ENCODE data around the gene NLRP6. TPM values are rescaled to one million over a fixed set of nuclear protein-coding genes. Genes with fewer than 3 reads are reported as not detected.
A peak's percentile ranks its signal among the peaks of the same experiment; 100 is the strongest.

The NLRP6 gene
- 1 to 10 TPM; 3.5 to 3.6 TPM for total RNA-seq
- 11.7 TPM for polyA plus RNA-seq

- Histone ChIP-seq H3K36me3 (ENCODE audit: insufficient read depth, low read length) (no peaks in the 10 kb centered on the region), H3K4me3 (ENCODE audit: low read length) (peak within 1 kb of the TSS; percentile 50), H3K27me3 (ENCODE audit: insufficient read depth, low read length, poor library complexity, severe bottlenecking) (no peaks in the 10 kb centered on the region), H3K27ac (ENCODE audit: low read depth, low read length) (no peak within 1 kb of the TSS), H3K4me1 (ENCODE audit: insufficient read depth, low read length) (peaks cover 47% of the 10 kb centered on the region), H3K9me3 (ENCODE audit: low read length) (no peaks in the 10 kb centered on the region)
- peak within 1 kb of the TSS; percentile 35 to 91 (median 75) for H3K27ac Mint-ChIP-seq
- peaks cover 0 to 4% (median 2%) of the 10 kb centered on the region in 5 donors for H3K9me3 Mint-ChIP-seq
- peak in 1 of 5 donors; percentile 15 for DNase-seq
- peaks cover 6 to 23% (median 12%) of the 10 kb centered on the region in 3 donors for H3K36me3 Mint-ChIP-seq
- H3K4me3 Mint-ChIP-seq = peak within 1 kb of the TSS; percentile 60 to 87 (median 80)
- CTCF ChIA-PET = interaction anchor here (1.3 to 7.0 kb wide), 5 partner anchors 11 to 84 kb away, joined by 3 to 58 read pairs (median 7); no protein-coding TSS in a partner anchor
- POLR2A ChIA-PET = interaction anchor here (0.8 to 4.6 kb wide), 6 partner anchors 9 to 71 kb away, joined by 4 to 71 read pairs (median 12); partner anchors contain the start of genes BET1L and RIC8A
- H3K4me1 Mint-ChIP-seq = peaks cover 36 to 48% (median 44%) of the 10 kb centered on the region in 3 donors
- H3K27me3 Mint-ChIP-seq = no peaks in the 10 kb centered on the region
Observed at GRCh38 chr11:278001-278951, at the start of gene NLRP6. Gene NLRP6, plus strand, starts transcription at chr11:278407. Its CDS starts 163 bp downstream, at chr11:278570.

GRCh38 chr11:230431-230830, 47.8 kb upstream of the NLRP6 start:
- H3K4me3 ChIP-seq (ENCODE audit: low read length) = no peak overlapping the region

GRCh38 chr11:232783-233565, 45.2 kb upstream of the NLRP6 start:
- Histone ChIP-seq H3K4me3 (ENCODE audit: low read length) (no peak overlapping the region), H3K4me1 (ENCODE audit: insufficient read depth, low read length) (peaks cover 19% of the 10 kb centered on the region), H3K27me3 (ENCODE audit: insufficient read depth, low read length, poor library complexity, severe bottlenecking) (no peaks in the 10 kb centered on the region), H3K36me3 (ENCODE audit: insufficient read depth, low read length) (no peaks in the 10 kb centered on the region), H3K27ac (ENCODE audit: low read depth, low read length) (no peak overlapping the region), H3K9me3 (ENCODE audit: low read length) (no peaks in the 10 kb centered on the region)
- H3K9me3 Mint-ChIP-seq = no peaks in the 10 kb centered on the region
- ChIA-PET POLR2A (no interaction called here), CTCF (no interaction called here)
- no peak for DNase-seq
- peaks cover 0 to 4% of the 10 kb centered on the region in 2 donors for H3K27me3 Mint-ChIP-seq
- H3K36me3 Mint-ChIP-seq = peaks cover 0 to 38% (median 6%) of the 10 kb centered on the region in 3 donors
- H3K27ac Mint-ChIP-seq = peak overlapping the region in 7 of 8 donors; percentile 50 to 98 (median 73)
- H3K4me3 Mint-ChIP-seq = peak overlapping the region in 1 of 7 donors; percentile 73
- H3K4me1 Mint-ChIP-seq = peaks cover 25 to 47% (median 25%) of the 10 kb centered on the region in 3 donors

More at GRCh38 chr11:230431-230830, 47.8 kb upstream of the NLRP6 start:
- Mint-ChIP-seq H3K9me3 (no peaks in the 10 kb centered on the region), H3K4me3 (no peak overlapping the region), H3K27ac (peak overlapping the region in 1 of 8 donors; percentile 29), H3K4me1 (peaks cover 8 to 32% (median 14%) of the 10 kb centered on the region in 3 donors), H3K36me3 (peaks cover 0 to 34% (median 8%) of the 10 kb centered on the region in 3 donors), H3K27me3 (no peaks in the 10 kb centered on the region)
- no peak overlapping the region for H3K27ac ChIP-seq (ENCODE audit: low read depth, low read length)
- peaks cover 7% of the 10 kb centered on the region for H3K4me1 ChIP-seq (ENCODE audit: insufficient read depth, low read length)
- ChIA-PET CTCF (no interaction called here), POLR2A (no interaction called here)
- H3K9me3 ChIP-seq (ENCODE audit: low read length) = no peaks in the 10 kb centered on the region
- no peak for DNase-seq
- H3K27me3 ChIP-seq (ENCODE audit: insufficient read depth, low read length, poor library complexity, severe bottlenecking) = no peaks in the 10 kb centered on the region
- H3K36me3 ChIP-seq (ENCODE audit: insufficient read depth, low read length) = no peaks in the 10 kb centered on the region

GRCh38 chr11:235180-235579, 43.0 kb upstream of the NLRP6 start:
- Mint-ChIP-seq H3K27me3 (peaks cover 0 to 4% of the 10 kb centered on the region in 2 donors), H3K4me1 (peaks cover 32 to 57% (median 39%) of the 10 kb centered on the region in 3 donors), H3K27ac (peak overlapping the region; percentile 74 to 99 (median 97)), H3K4me3 (peak overlapping the region; percentile 83 to 99 (median 96)), H3K36me3 (peaks cover 0 to 44% (median 4%) of the 10 kb centered on the region in 3 donors), H3K9me3 (no peaks in the 10 kb centered on the region)
- peaks cover 24% of the 10 kb centered on the region for H3K4me1 ChIP-seq (ENCODE audit: insufficient read depth, low read length)
- H3K27me3 ChIP-seq (ENCODE audit: insufficient read depth, low read length, poor library complexity, severe bottlenecking) = no peaks in the 10 kb centered on the region
- POLR2A ChIA-PET = interaction anchor here (1.6 kb wide), 1 partner anchor 29 kb away, joined by 8 read pairs; the partner anchor contains the start of genes BET1L and RIC8A
- DNase-seq = no peak
- H3K4me3 ChIP-seq (ENCODE audit: low read length) = peak overlapping the region; percentile 69
- CTCF ChIA-PET = interaction anchor here (0.6 to 1.2 kb wide), 2 partner anchors 24 to 81 kb away, joined by 3 to 4 read pairs; no protein-coding TSS in a partner anchor
- peak overlapping the region; percentile 69 for H3K27ac ChIP-seq (ENCODE audit: low read depth, low read length)
- H3K36me3 ChIP-seq (ENCODE audit: insufficient read depth, low read length) = peaks cover 4% of the 10 kb centered on the region
- no peaks in the 10 kb centered on the region for H3K9me3 ChIP-seq (ENCODE audit: low read length)

- Histone ChIP-seq H3K9me3 (ENCODE audit: low read length) (no peaks in the 10 kb centered on the region), H3K27me3 (ENCODE audit: insufficient read depth, low read length, poor library complexity, severe bottlenecking) (no peaks in the 10 kb centered on the region), H3K27ac (ENCODE audit: low read depth, low read length) (peak overlapping the region; percentile 69), H3K4me1 (ENCODE audit: insufficient read depth, low read length) (peaks cover 24% of the 10 kb centered on the region), H3K4me3 (ENCODE audit: low read length) (peak overlapping the region; percentile 69), H3K36me3 (ENCODE audit: insufficient read depth, low read length) (peaks cover 4% of the 10 kb centered on the region)
- Mint-ChIP-seq H3K27me3 (peaks cover 0 to 4% of the 10 kb centered on the region in 2 donors), H3K36me3 (peaks cover 0 to 44% (median 4%) of the 10 kb centered on the region in 3 donors), H3K27ac (peak overlapping the region; percentile 74 to 99 (median 97)), H3K9me3 (no peaks in the 10 kb centered on the region), H3K4me3 (peak overlapping the region; percentile 83 to 99 (median 96)), H3K4me1 (peaks cover 32 to 60% (median 43%) of the 10 kb centered on the region in 3 donors)
- CTCF ChIA-PET = interaction anchor here (1.6 kb wide), 1 partner anchor 32 kb away, joined by 3 read pairs; no protein-coding TSS in a partner anchor
- POLR2A ChIA-PET = interaction anchor here (1.6 kb wide), 1 partner anchor 29 kb away, joined by 8 read pairs; the partner anchor contains the start of genes BET1L and RIC8A
- DNase-seq = peak in 3 of 5 donors; percentile 70 to 89 (median 81)
Observed at GRCh38 chr11:235609-235996, 42.6 kb upstream of the NLRP6 start.

- Mint-ChIP-seq H3K4me1 (peaks cover 32 to 62% (median 44%) of the 10 kb centered on the region in 3 donors), H3K4me3 (peak within 1 kb of the TSS; percentile 95 to 100 (median 97)), H3K27me3 (peaks cover 0 to 4% of the 10 kb centered on the region in 2 donors), H3K9me3 (no peaks in the 10 kb centered on the region), H3K27ac (peak within 1 kb of the TSS; percentile 98 to 100 (median 100)), H3K36me3 (peaks cover 0 to 46% (median 5%) of the 10 kb centered on the region in 3 donors)
- CTCF ChIA-PET = interaction anchor here (1.3 to 3.5 kb wide), 5 partner anchors 15 to 215 kb away, joined by 3 to 20 read pairs (median 11); partner anchors contain the start of genes BET1L, PTDSS2 and RIC8A
- peak within 1 kb of the TSS; percentile 100 for H3K27ac ChIP-seq (ENCODE audit: low read depth, low read length)
- peaks cover 6% of the 10 kb centered on the region for H3K36me3 ChIP-seq (ENCODE audit: insufficient read depth, low read length)
- H3K27me3 ChIP-seq (ENCODE audit: insufficient read depth, low read length, poor library complexity, severe bottlenecking) = no peaks in the 10 kb centered on the region
- H3K4me3 ChIP-seq (ENCODE audit: low read length) = peak within 1 kb of the TSS; percentile 95
- POLR2A ChIA-PET = interaction anchor here (1.2 to 2.0 kb wide), 6 partner anchors 29 to 170 kb away, joined by 4 to 17 read pairs (median 8); partner anchors contain the start of genes BET1L and RIC8A
- peaks cover 24% of the 10 kb centered on the region for H3K4me1 ChIP-seq (ENCODE audit: insufficient read depth, low read length)
- peak; percentile 81 to 92 (median 87) for DNase-seq
- H3K9me3 ChIP-seq (ENCODE audit: low read length) = no peaks in the 10 kb centered on the region
Observed at GRCh38 chr11:235997-236773, 42.0 kb upstream of the NLRP6 start, which contains the start of gene SIRT3. Gene SIRT3, minus strand, starts transcription at chr11:236342. Its CDS starts 14 bp downstream, at chr11:236328.

Measured in CD8-positive, alpha-beta memory T cell (primary cell).